Lower leg skin (tissue), 3 donors: ENCODE results near the gene GPR18.

Source experiments
- CTCF ChIP-seq, 3 donors: fragments of 450-650 bp; IDR thresholded peaks; one replicate each; pipeline ENCODE4 v1.5.1; 2016; ENCODE audit warnings: antibody characterized with exemption in 3 of 3, mild to moderate bottlenecking in 3 of 3, moderate library complexity in 2 of 3
- POLR2A ChIP-seq, 2 donors: fragments of 450-650 bp; IDR thresholded peaks; one replicate each; pipeline ENCODE4 v1.6.1; 2016 to 2017; ENCODE audit warnings: antibody characterized with exemption in 2 of 2, mild to moderate bottlenecking in 1 of 2, moderate library complexity in 1 of 2

DNA sequence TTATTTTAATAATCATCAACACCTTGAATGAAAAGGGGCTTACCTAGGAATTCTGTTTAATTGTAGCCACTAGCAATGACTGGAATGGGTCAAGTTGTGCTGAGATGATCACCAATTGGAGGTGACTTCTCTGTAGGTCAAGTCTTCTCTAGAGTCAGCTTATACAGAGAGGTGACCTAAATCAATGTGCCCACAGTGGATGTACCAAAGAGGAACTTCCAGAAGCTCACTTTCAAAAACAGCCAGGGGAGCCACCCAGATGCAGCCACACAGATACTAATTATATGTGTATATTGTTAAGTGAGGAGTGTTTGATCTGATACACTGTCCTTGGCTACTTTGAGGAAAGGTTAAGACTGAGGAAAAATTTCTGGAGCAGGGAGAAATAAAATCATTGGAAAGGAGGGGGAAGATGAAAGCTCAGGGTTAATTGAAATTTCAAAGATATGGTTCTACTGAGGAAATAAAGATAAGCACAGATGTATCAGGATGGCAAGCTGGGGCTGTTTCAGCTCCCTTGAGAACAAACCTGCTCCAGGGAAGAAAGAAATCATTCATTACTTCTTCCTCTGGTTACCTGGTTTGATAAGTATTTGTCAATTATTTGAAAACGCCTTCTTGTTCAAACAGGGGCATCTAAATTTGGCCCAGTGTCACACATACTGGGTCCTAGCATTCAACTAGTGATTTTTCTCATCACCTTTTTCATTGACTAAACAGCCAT lies 43.9 kb upstream of the GPR18 start:
- TF ChIP-seq CTCF (IDR thresholded peaks at IDR 0.05) (no peak), POLR2A (IDR thresholded peaks at IDR 0.05) (no peak)
